Left lung (tissue), 10 donors: ENCODE results near the gene RNF207. TPM values are rescaled to one million over a fixed set of nuclear protein-coding genes. Genes with fewer than 3 reads are reported as not detected.

ENCODE experiments used
- ATAC-seq: fragments of 200-7000 bp; cut with Tn5 transposase; one replicate; pipeline ENCODE4 v1.9.1; 2020; ENCODE audit warnings: moderate library complexity
- DNase-seq, 4 donors: peaks; one replicate each; pipeline ENCODE4 v3.0.0-alpha.2; 2013 to 2020
- H3K27ac ChIP-seq, 2 donors: fragments of 200-600 bp; sonication (generic) in 1 of 2; one replicate each; pipeline versions ENCODE4 v1.5.0 to v1.8.0; 2020 to 2021
- H3K27me3 ChIP-seq, 2 donors: fragments of 200-600 bp; sonication (generic) in 1 of 2; one replicate each; pipeline versions ENCODE4 v1.5.0 to v1.8.0; 2020 to 2021
- H3K36me3 ChIP-seq, 2 donors: fragments of 200-600 bp; sonication (generic) in 1 of 2; one replicate each; pipeline versions ENCODE4 v1.5.0 to v1.8.0; 2020 to 2021
- H3K4me1 ChIP-seq, 2 donors: fragments of 200-600 bp; one replicate each; pipeline ENCODE4 v1.8.0; 2021
- H3K4me3 ChIP-seq, 2 donors: fragments of 200-600 bp; sonication (generic) in 1 of 2; one replicate each; pipeline versions ENCODE4 v1.5.0 to v1.8.0; 2020 to 2021; ENCODE audit warnings: mild to moderate bottlenecking in 1 of 2
- H3K9me3 ChIP-seq, 2 donors: fragments of 200-600 bp; sonication (generic) in 1 of 2; one replicate each; pipeline versions ENCODE4 v1.5.0 to v1.8.0; 2020 to 2021
- intact Hi-C, 2 donors: fragments of 100-400 bp; cut with DNase I; formaldehyde crosslinking; loops; one replicate each; pipeline versions ENCODE4 v1.11.2 to v1.14.2; 2022
- polyA plus RNA-seq, 6 donors: library from polyadenylated mRNA; unstranded; fragments of 120-200 nt; gene quantifications; one replicate each; pipeline ENCODE4 v1.2.1, GENCODE V29; 2013; ENCODE audit not compliant: insufficient read length in 6 of 6
- total RNA-seq, 2 donors: library from RNA; stranded (reverse); fragmentation: NEBNext Ultra II Directional; extraction: Animal tissue kit (Norgen Biotek cat#: 25700); gene quantifications; one replicate each; pipeline ENCODE4 v1.2.1, GENCODE V29; 2021
- TF ChIP-seq, protein P1 (sequence below), 2 donors: fragments of 200-600 bp; sonication (generic) in 1 of 2; IDR thresholded peaks; one replicate each; pipeline versions ENCODE4 v1.5.0 to v1.8.0; 2021; ENCODE audit warnings: antibody characterized with exemption in 2 of 2
- donor health status: DM: no; HTN: yes; CAD: no.
- donor health status: DM: no; HTN: no; CAD: no.

Gene RNF207
- total and polyA plus RNA-seq, 8 donors, result 10.7 to 16.3 (median 13.1) TPM

DNA sequence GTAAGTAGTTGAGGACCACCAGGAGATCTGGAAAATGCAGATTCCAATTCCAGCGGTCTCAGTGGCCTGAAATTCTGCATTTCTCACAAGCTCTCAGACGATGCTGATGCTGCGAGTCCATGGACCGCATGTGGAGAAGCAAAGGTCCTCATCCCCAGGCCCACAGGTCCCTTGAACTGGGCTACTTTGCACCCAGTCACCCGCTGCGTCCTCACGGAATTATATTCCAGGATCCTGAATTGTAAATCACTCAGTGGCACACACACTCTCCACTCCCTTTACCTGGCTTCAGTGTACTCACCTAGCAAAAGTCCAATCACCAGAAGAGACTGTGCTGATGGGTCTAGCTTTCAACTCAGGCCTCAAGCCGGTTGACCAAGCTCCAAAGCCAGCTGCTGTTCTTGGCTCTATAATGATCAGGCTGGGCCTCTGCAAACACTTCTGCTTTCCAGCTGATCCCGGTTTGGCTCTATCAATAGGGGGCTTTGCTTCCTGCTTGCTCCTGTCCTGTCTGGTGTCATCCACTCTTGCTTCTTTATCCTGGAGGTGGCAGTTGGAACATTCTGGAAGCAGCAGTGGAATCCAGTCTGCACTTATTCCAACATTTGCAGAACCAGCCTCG is 5.6 kb upstream of the RNF207 start:
- H3K9me3 ChIP-seq, result no peaks in the 10 kb centered on the region
- H3K4me3 ChIP-seq, result peak overlapping the region; percentile 66 to 99
- H3K27me3 ChIP-seq, result peaks cover under 1 to 7% of the 10 kb centered on the region in 2 donors
- H3K4me1 ChIP-seq, result peaks cover 7 to 36% of the 10 kb centered on the region in 2 donors
- H3K27ac ChIP-seq, result peak overlapping the region; percentile 78 to 82
- peaks cover 0 to 22% of the 10 kb centered on the region in 2 donors for H3K36me3 ChIP-seq
- ATAC-seq (no peak), DNase-seq (no peak)
- TF ChIP-seq, protein P1, sequence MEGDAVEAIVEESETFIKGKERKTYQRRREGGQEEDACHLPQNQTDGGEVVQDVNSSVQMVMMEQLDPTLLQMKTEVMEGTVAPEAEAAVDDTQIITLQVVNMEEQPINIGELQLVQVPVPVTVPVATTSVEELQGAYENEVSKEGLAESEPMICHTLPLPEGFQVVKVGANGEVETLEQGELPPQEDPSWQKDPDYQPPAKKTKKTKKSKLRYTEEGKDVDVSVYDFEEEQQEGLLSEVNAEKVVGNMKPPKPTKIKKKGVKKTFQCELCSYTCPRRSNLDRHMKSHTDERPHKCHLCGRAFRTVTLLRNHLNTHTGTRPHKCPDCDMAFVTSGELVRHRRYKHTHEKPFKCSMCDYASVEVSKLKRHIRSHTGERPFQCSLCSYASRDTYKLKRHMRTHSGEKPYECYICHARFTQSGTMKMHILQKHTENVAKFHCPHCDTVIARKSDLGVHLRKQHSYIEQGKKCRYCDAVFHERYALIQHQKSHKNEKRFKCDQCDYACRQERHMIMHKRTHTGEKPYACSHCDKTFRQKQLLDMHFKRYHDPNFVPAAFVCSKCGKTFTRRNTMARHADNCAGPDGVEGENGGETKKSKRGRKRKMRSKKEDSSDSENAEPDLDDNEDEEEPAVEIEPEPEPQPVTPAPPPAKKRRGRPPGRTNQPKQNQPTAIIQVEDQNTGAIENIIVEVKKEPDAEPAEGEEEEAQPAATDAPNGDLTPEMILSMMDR (IDR thresholded peaks at IDR 0.05), result no peak
- intact Hi-C loops, result no loop called here

- no peak for ATAC-seq
- H3K27me3 ChIP-seq, result peaks cover 12 to 27% of the 10 kb centered on the region in 2 donors
- TF ChIP-seq, protein P1 (IDR thresholded peaks at IDR 0.05), result no peak
- DNase-seq, result no peak
- no peak overlapping the region for H3K4me3 ChIP-seq
- H3K9me3 ChIP-seq, result no peaks in the 10 kb centered on the region
- H3K4me1 ChIP-seq, result peaks cover 23 to 46% of the 10 kb centered on the region in 2 donors
- intact Hi-C loops, result no loop called here
- H3K36me3 ChIP-seq, result peaks cover 0 to 2% of the 10 kb centered on the region in 2 donors
- H3K27ac ChIP-seq, result no peak overlapping the region
Measured at GRCh38 chr1:6202256-6202655, 3.7 kb upstream of the RNF207 start.

- Histone ChIP-seq H3K36me3 (no peaks in the 10 kb centered on the region), H3K27me3 (peaks cover 12 to 58% of the 10 kb centered on the region in 2 donors), H3K9me3 (no peaks in the 10 kb centered on the region), H3K4me3 (peak overlapping the region; percentile 47 to 57), H3K4me1 (peaks cover 27 to 41% of the 10 kb centered on the region in 2 donors), H3K27ac (no peak overlapping the region)
- ATAC-seq, result no peak
- TF ChIP-seq, protein P1 (IDR thresholded peaks at IDR 0.05), result no peak
- no peak for DNase-seq
- intact Hi-C loops, result no loop called here
Measured at GRCh38 chr1:6206520-6206855, 569 bp downstream of the RNF207 start.

GRCh38 chr1:6207075-6207885 is 1.4 kb downstream of the RNF207 start:
- TF ChIP-seq, protein P1 (IDR thresholded peaks at IDR 0.05), result no peak
- Histone ChIP-seq H3K9me3 (no peaks in the 10 kb centered on the region), H3K4me1 (peaks cover 27 to 41% of the 10 kb centered on the region in 2 donors), H3K27ac (no peak overlapping the region), H3K36me3 (no peaks in the 10 kb centered on the region), H3K27me3 (peaks cover 12 to 58% of the 10 kb centered on the region in 2 donors), H3K4me3 (no peak overlapping the region)
- DNase-seq, result no peak
- intact Hi-C loops, result no loop called here
- no peak for ATAC-seq

- TF ChIP-seq, protein P1 (IDR thresholded peaks at IDR 0.05), result no peak
- ATAC-seq, result no peak
Measured at GRCh38 chr1:6207921-6208320, 2.0 kb downstream of the RNF207 start.

More at GRCh38 chr1:6207921-6208320, 2.0 kb downstream of the RNF207 start:
- Histone ChIP-seq H3K4me1 (peaks cover 27 to 41% of the 10 kb centered on the region in 2 donors), H3K36me3 (no peaks in the 10 kb centered on the region), H3K27me3 (peaks cover 12 to 58% of the 10 kb centered on the region in 2 donors), H3K9me3 (no peaks in the 10 kb centered on the region), H3K4me3 (no peak overlapping the region), H3K27ac (no peak overlapping the region)
- intact Hi-C loops, result no loop called here
- no peak for DNase-seq
